Measurements from ENCODE around the gene GPR108.

Gene GPR108

DNA sequence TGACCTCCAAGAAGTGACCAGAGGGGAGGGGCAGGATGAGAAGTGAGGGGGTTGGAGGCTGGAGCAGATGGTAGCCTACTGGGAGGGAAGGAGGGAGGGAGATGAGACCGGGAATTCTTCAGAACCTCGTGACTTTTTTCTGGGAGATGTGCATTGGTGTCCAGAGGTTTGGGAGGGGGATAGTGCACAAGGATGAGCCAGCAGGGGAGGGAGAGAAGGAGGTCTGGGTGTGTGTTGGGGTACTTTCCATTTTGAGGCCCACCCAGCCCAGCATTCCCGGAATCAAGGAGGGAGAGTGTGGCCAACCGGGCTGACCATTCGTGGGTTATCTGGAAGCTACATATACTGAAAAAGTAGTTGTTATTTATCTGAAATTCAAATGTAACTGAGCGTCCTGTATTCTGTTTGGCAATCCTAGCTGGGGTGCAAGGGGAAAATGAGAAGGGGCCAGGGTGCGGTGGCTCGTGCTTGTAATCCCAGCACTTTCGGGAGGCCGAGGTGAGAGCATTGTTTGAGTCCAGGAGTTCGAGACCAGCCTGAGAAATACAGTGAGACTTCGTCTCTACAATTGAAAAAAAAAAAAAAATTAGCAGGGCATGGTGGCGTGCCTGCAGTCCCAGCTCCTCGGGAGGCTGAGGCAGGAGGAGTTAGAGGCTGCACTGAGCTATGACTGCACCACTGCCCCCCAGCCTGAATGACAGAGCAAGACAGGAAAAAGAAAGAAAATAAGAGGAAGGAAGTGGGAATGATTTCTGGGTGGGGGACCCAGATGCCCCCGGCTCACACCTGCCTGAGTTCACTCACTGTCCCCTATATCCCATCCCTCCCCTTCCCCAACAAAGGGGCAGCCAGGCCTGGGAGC lies 12.5 kb downstream of the GPR108 start:
- Histone ChIP-seq H3K27me3 (ENCODE audit: low read depth, low read length) (no peaks in the 10 kb centered on the region), H3K9ac (ENCODE audit: low read length) (no peak overlapping the region), H3K4me3 (ENCODE audit: low read length) (no peak overlapping the region), H3K79me2 (ENCODE audit: low read length) (no peaks in the 10 kb centered on the region), H4K20me1 (ENCODE audit: insufficient read depth, low read length) (no peaks in the 10 kb centered on the region), H3K36me3 (replicated peaks; ENCODE audit: low read depth, low read length) (peaks cover 3% of the 10 kb centered on the region), H3K4me1 (ENCODE audit: low read length) (peaks cover 41% of the 10 kb centered on the region), H3K9me3 (ENCODE audit: insufficient read depth, low read length) (no peaks in the 10 kb centered on the region), H2AFZ (ENCODE audit: low read depth, low read length) (no peak overlapping the region), H3K27ac (ENCODE audit: low read length) (no peak overlapping the region), H3K4me2 (ENCODE audit: low read length) (no peak overlapping the region)
- TF ChIP-seq, protein P1, sequence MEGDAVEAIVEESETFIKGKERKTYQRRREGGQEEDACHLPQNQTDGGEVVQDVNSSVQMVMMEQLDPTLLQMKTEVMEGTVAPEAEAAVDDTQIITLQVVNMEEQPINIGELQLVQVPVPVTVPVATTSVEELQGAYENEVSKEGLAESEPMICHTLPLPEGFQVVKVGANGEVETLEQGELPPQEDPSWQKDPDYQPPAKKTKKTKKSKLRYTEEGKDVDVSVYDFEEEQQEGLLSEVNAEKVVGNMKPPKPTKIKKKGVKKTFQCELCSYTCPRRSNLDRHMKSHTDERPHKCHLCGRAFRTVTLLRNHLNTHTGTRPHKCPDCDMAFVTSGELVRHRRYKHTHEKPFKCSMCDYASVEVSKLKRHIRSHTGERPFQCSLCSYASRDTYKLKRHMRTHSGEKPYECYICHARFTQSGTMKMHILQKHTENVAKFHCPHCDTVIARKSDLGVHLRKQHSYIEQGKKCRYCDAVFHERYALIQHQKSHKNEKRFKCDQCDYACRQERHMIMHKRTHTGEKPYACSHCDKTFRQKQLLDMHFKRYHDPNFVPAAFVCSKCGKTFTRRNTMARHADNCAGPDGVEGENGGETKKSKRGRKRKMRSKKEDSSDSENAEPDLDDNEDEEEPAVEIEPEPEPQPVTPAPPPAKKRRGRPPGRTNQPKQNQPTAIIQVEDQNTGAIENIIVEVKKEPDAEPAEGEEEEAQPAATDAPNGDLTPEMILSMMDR (IDR thresholded peaks at IDR 0.05; ENCODE audit: low read depth, low read length): no peak
- no peak for TF ChIP-seq EZH2phosphoT487 (IDR thresholded peaks at IDR 0.05; ENCODE audit: low read depth)

DNA sequence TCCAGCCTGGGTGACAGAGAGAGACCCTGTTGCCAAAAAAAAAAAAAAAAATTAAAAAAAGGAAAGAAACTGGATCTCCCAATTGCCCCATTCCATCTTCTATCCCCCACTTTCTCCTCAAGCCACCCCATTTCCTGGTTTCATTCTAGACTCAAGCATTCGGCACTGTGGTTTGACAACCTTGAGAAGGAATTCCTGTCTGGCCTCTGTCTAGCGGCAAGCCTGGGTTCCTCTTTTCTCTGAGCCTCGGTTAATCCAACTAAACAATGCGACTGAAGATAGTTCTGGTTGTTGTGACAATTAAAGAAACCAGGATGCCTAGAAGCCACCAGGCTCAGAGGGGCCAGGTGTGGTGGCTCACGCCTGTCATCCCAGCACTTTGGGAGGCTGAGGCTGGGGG lies 13.6 kb downstream of the GPR108 start:
- no peak overlapping the region for H2AFZ ChIP-seq (ENCODE audit: low read depth, low read length)
- no peak overlapping the region for H3K4me2 ChIP-seq (ENCODE audit: low read length)
- H3K9me3 ChIP-seq (ENCODE audit: insufficient read depth, low read length): no peaks in the 10 kb centered on the region
- no peak overlapping the region for H3K27ac ChIP-seq (ENCODE audit: low read length)
- no peaks in the 10 kb centered on the region for H3K36me3 ChIP-seq (replicated peaks; ENCODE audit: low read depth, low read length)
- no peaks in the 10 kb centered on the region for H4K20me1 ChIP-seq (ENCODE audit: insufficient read depth, low read length)
- TF ChIP-seq EZH2phosphoT487 (IDR thresholded peaks at IDR 0.05; ENCODE audit: low read depth): no peak
- TF ChIP-seq, protein P1 (IDR thresholded peaks at IDR 0.05; ENCODE audit: low read depth, low read length): no peak
- no peaks in the 10 kb centered on the region for H3K27me3 ChIP-seq (ENCODE audit: low read depth, low read length)
- H3K79me2 ChIP-seq (ENCODE audit: low read length): no peaks in the 10 kb centered on the region
- peaks cover 42% of the 10 kb centered on the region for H3K4me1 ChIP-seq (ENCODE audit: low read length)
- no peak overlapping the region for H3K9ac ChIP-seq (ENCODE audit: low read length)
- H3K4me3 ChIP-seq (ENCODE audit: low read length): no peak overlapping the region

DNA sequence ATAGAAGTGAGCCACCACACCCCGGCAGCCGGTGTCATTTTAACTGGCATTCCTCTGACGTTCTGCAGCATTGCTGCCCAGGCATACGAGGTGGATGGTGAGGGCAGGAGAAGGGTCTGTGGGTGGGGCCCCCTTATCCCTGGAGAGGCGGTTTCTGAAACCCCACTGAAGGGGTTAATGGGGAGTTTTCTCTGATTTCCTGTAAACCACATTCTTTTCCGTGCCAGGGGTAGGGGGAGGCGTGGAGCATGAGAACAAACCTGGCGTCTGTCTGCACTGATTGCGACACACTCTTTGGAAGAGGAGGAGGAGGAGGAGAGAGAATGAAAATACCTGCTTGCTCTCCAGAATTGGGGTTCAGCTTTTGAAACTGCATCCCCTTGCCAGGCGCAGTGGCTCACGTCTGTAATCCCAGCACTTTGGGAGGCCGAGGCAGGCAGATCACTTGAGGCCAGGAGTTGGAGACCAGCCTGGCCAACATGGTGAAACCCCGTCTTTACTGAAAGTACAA lies 14.2 kb downstream of the GPR108 start:
- no peaks in the 10 kb centered on the region for H3K9me3 ChIP-seq (ENCODE audit: insufficient read depth, low read length)
- no peak overlapping the region for H2AFZ ChIP-seq (ENCODE audit: low read depth, low read length)
- no peaks in the 10 kb centered on the region for H3K27me3 ChIP-seq (ENCODE audit: low read depth, low read length)
- H3K4me2 ChIP-seq (ENCODE audit: low read length): no peak overlapping the region
- H4K20me1 ChIP-seq (ENCODE audit: insufficient read depth, low read length): no peaks in the 10 kb centered on the region
- peaks cover 36% of the 10 kb centered on the region for H3K4me1 ChIP-seq (ENCODE audit: low read length)
- no peak overlapping the region for H3K27ac ChIP-seq (ENCODE audit: low read length)
- TF ChIP-seq, protein P1 (IDR thresholded peaks at IDR 0.05; ENCODE audit: low read depth, low read length): no peak
- no peak for TF ChIP-seq EZH2phosphoT487 (IDR thresholded peaks at IDR 0.05; ENCODE audit: low read depth)
- no peaks in the 10 kb centered on the region for H3K36me3 ChIP-seq (replicated peaks; ENCODE audit: low read depth, low read length)
- no peak overlapping the region for H3K4me3 ChIP-seq (ENCODE audit: low read length)
- H3K79me2 ChIP-seq (ENCODE audit: low read length): no peaks in the 10 kb centered on the region
- H3K9ac ChIP-seq (ENCODE audit: low read length): no peak overlapping the region

GRCh38 chr19:6721773-6722172 lies 15.6 kb downstream of the GPR108 start:
- TF ChIP-seq, protein P1 (IDR thresholded peaks at IDR 0.05; ENCODE audit: low read depth, low read length): no peak
- no peak for TF ChIP-seq EZH2phosphoT487 (IDR thresholded peaks at IDR 0.05; ENCODE audit: low read depth)
- Histone ChIP-seq H4K20me1 (ENCODE audit: insufficient read depth, low read length) (no peaks in the 10 kb centered on the region), H3K36me3 (replicated peaks; ENCODE audit: low read depth, low read length) (no peaks in the 10 kb centered on the region), H3K27ac (ENCODE audit: low read length) (no peak overlapping the region), H3K4me3 (ENCODE audit: low read length) (peak overlapping the region; percentile 54), H3K4me1 (ENCODE audit: low read length) (peaks cover 31% of the 10 kb centered on the region), H3K4me2 (ENCODE audit: low read length) (peak overlapping the region; percentile 55), H3K79me2 (ENCODE audit: low read length) (no peaks in the 10 kb centered on the region), H3K9ac (ENCODE audit: low read length) (peak overlapping the region; percentile 25; the same call in 1 of the 2 replicates), H3K9me3 (ENCODE audit: insufficient read depth, low read length) (no peaks in the 10 kb centered on the region), H3K27me3 (ENCODE audit: low read depth, low read length) (0 out of 2 replicates have a peak, but pooled peaks cover 4% of the 10 kb centered on the region), H2AFZ (ENCODE audit: low read depth, low read length) (peak overlapping the region; percentile 63)

Measured in OCI-LY3 (cell line).